ENCODE results near the gene SMURF1.

- TF ChIP-seq POLR2A (IDR thresholded peaks at IDR 0.05) (no peak), CTCF (IDR thresholded peaks at IDR 0.05) (no peak), EP300 (IDR thresholded peaks at IDR 0.05) (no peak), POLR2AphosphoS5 (IDR thresholded peaks at IDR 0.05) (no peak)
Observed at GRCh38 chr7:99127636-99128035, 16.3 kb downstream of the SMURF1 start.
